ENCODE results near the gene PDE1A. TPM values are rescaled to one million over a fixed set of nuclear protein-coding genes. Genes with fewer than 3 reads are reported as not detected.

PDE1A gene
- total RNA-seq, 1 donor from 2014 or later: 1.9 TPM

DNA sequence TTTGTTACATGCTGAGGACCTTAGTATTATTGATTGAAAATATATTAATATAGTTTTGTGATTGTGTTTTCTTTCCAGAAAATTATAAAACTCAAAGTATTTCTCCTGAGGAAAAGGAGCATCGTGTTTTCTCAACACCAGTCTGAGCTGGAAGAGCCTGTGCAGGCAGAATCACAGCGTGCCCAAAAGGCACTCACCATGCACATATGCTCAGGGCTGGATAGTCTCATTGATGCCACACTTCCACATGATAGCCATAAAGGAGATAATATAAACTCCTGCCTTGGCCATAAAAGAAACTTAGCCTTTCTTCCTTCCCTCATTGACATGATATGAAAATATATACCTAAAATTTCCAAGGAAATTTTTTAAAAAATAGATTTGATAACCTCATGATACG is 4.0 kb downstream of the PDE1A start:
- H3K4me3 Mint-ChIP-seq: no peak overlapping the region
- H3K4me1 Mint-ChIP-seq: peaks cover 30% of the 10 kb centered on the region
- TF ChIP-seq, protein P1, sequence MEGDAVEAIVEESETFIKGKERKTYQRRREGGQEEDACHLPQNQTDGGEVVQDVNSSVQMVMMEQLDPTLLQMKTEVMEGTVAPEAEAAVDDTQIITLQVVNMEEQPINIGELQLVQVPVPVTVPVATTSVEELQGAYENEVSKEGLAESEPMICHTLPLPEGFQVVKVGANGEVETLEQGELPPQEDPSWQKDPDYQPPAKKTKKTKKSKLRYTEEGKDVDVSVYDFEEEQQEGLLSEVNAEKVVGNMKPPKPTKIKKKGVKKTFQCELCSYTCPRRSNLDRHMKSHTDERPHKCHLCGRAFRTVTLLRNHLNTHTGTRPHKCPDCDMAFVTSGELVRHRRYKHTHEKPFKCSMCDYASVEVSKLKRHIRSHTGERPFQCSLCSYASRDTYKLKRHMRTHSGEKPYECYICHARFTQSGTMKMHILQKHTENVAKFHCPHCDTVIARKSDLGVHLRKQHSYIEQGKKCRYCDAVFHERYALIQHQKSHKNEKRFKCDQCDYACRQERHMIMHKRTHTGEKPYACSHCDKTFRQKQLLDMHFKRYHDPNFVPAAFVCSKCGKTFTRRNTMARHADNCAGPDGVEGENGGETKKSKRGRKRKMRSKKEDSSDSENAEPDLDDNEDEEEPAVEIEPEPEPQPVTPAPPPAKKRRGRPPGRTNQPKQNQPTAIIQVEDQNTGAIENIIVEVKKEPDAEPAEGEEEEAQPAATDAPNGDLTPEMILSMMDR (IDR thresholded peaks at IDR 0.05; ENCODE audit: unreplicated experiment): no peak
- no peaks in the 10 kb centered on the region for H3K9me3 Mint-ChIP-seq
- DNase-seq (ENCODE audit: low spot score in 2 of 2, unreplicated experiment in 2 of 2): no peak
- H3K36me3 Mint-ChIP-seq: no peaks in the 10 kb centered on the region
- no peaks in the 10 kb centered on the region for H3K27me3 Mint-ChIP-seq (ENCODE audit: low read depth)
- H3K27ac Mint-ChIP-seq: no peak overlapping the region

GRCh38 chr2:182420669-182421068 is 6.2 kb downstream of the PDE1A start:
- TF ChIP-seq, protein P1 (IDR thresholded peaks at IDR 0.05; ENCODE audit: unreplicated experiment): no peak
- Mint-ChIP-seq H3K36me3 (no peaks in the 10 kb centered on the region), H3K27ac (no peak overlapping the region)

DNA sequence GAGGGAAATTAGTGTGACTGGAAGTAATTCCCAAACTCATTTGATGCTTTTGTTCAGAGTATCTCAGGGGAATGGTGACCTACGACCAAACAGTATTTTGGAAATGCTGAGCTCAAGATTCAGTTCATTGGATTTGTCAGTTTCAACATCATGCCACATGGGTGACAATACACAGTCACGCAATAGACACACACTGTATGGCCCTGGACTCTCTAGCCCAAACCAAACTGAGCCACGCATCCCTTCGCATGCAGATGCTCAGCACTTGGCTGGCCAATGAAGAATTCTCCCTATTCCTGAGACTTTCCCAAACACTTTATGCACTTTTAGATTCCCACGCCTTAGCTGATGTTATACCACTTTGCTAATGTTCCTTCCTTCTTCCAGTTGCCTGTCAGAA is 10.0 kb downstream of the PDE1A start:
- H3K27ac Mint-ChIP-seq: no peak overlapping the region
- no peaks in the 10 kb centered on the region for H3K27me3 Mint-ChIP-seq (ENCODE audit: low read depth)
- H3K4me3 Mint-ChIP-seq: no peak overlapping the region
- DNase-seq (ENCODE audit: low spot score in 2 of 2, unreplicated experiment in 2 of 2): no peak
- no peaks in the 10 kb centered on the region for H3K9me3 Mint-ChIP-seq
- TF ChIP-seq, protein P1 (IDR thresholded peaks at IDR 0.05; ENCODE audit: unreplicated experiment): no peak
- H3K36me3 Mint-ChIP-seq: no peaks in the 10 kb centered on the region
- H3K4me1 Mint-ChIP-seq: peaks cover 21% of the 10 kb centered on the region

More at GRCh38 chr2:182420669-182421068, 6.2 kb downstream of the PDE1A start:
- Mint-ChIP-seq H3K4me3 (no peak overlapping the region), H3K9me3 (no peaks in the 10 kb centered on the region), H3K27me3 (ENCODE audit: low read depth) (no peaks in the 10 kb centered on the region), H3K4me1 (peaks cover 12% of the 10 kb centered on the region)
- DNase-seq (ENCODE audit: low spot score in 2 of 2, unreplicated experiment in 2 of 2): no peak

DNA sequence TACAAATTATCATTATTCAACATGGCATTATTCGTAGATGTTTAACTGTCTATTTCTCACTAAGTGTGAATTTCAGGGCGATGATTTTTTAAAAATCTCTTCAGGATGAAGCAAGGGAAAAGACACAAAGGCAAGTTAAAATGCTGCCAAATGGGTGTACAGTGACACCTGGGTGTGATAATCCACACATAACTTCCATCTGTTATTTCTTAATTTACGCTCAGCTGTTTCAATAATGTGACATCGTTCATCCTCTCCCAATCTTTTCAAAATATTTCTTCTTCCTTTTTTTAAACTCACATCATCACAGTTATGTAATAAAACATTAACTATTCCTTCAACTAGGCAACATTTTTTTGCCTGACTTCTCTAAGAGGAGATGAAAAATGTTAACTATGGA is 10.6 kb downstream of the PDE1A start:
- Mint-ChIP-seq H3K27ac (no peak overlapping the region), H3K4me3 (no peak overlapping the region), H3K36me3 (no peaks in the 10 kb centered on the region), H3K27me3 (ENCODE audit: low read depth) (no peaks in the 10 kb centered on the region), H3K4me1 (peaks cover 21% of the 10 kb centered on the region), H3K9me3 (no peaks in the 10 kb centered on the region)
- no peak for DNase-seq (ENCODE audit: low spot score in 2 of 2, unreplicated experiment in 2 of 2)
- TF ChIP-seq, protein P1 (IDR thresholded peaks at IDR 0.05; ENCODE audit: unreplicated experiment): no peak

DNA sequence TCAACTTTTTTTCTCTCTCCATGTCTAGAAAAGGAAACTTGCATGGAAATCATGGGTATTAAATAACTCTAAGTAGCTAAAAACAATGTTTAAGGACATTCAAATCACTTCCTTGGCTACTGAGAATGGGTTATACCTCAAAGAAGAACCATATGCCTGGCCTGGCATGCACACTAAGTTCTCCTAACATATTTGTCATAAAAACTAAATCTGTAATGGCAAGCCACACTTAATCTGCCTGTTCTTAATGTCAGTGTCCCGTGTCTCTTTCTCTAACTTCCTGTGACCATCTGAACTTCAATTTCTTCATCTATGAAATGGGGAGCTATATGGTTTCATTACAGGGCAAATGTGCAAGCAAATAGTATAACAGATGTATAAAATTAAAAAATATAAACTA is 11.1 kb downstream of the PDE1A start:
- Mint-ChIP-seq H3K27ac (no peak overlapping the region), H3K9me3 (no peaks in the 10 kb centered on the region), H3K4me3 (no peak overlapping the region), H3K4me1 (peaks cover 20% of the 10 kb centered on the region), H3K27me3 (ENCODE audit: low read depth) (no peaks in the 10 kb centered on the region), H3K36me3 (no peaks in the 10 kb centered on the region)
- TF ChIP-seq, protein P1 (IDR thresholded peaks at IDR 0.05; ENCODE audit: unreplicated experiment): no peak
- DNase-seq (ENCODE audit: low spot score in 2 of 2, unreplicated experiment in 2 of 2): no peak

- Mint-ChIP-seq H3K27ac (no peak overlapping the region), H3K36me3 (no peaks in the 10 kb centered on the region), H3K27me3 (ENCODE audit: low read depth) (no peaks in the 10 kb centered on the region), H3K4me3 (no peak overlapping the region), H3K4me1 (peaks cover 11% of the 10 kb centered on the region), H3K9me3 (no peaks in the 10 kb centered on the region)
- TF ChIP-seq, protein P1 (IDR thresholded peaks at IDR 0.05; ENCODE audit: unreplicated experiment): no peak
- DNase-seq (ENCODE audit: low spot score in 2 of 2, unreplicated experiment in 2 of 2): no peak
These were observed 14.0 kb downstream of the PDE1A start for GRCh38 chr2:182412858-182413257.

Data from mesothelial cell of epicardium (in vitro differentiated cells).